Coronary artery (tissue), 2 donors: ENCODE data around the gene KRTAP5-11.
"Not testable (repeated sequence)": the region's sequence is repeated elsewhere in the genome, so short reads cannot be mapped to it uniquely, and the experiment has no call there.

Source experiments
- DNase-seq: peaks from one replicate; pipeline ENCODE4 v3.0.0-alpha.2; 2017; ENCODE audit warnings: low spot score
- H3K27ac ChIP-seq, 2 donors: fragments of 200-600 bp; sonication (generic); one replicate each; pipeline ENCODE4 v1.5.1; 2016 to 2019
- H3K4me3 ChIP-seq: fragments of 200-600 bp; sonication (generic); 2 replicates; pipeline ENCODE4 v1.5.1; 2016; ENCODE audit warnings: mild to moderate bottlenecking, moderate library complexity
- TF ChIP-seq, protein P1 (sequence below): fragments of 200-600 bp; sonication (generic); IDR thresholded peaks from one replicate; pipeline ENCODE4 v1.5.1; 2019; ENCODE audit warnings: antibody characterized with exemption

KRTAP5-11 gene

DNA sequence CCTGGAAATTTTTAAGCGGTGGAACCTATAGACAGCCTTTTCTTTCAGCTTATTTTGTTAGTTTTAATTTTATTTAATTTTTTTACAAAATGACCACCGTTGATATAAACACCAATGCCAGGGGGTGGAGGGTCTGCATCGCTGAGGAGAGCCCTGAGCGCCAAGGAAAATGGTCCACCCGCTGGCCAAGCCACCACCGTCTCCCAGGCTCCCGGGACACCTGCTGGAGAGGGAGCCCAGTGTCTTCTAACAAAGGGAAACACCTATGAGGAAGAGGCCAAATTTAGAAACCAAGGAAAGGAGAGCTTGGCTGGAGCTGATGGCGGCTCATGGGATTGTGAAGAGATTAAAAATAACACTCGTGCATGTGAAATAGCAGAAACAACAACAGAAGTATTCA, 45.1 kb downstream of the KRTAP5-11 start:
- Histone ChIP-seq H3K4me3 (no peak overlapping the region), H3K27ac (no peak overlapping the region)
- TF ChIP-seq, protein P1, sequence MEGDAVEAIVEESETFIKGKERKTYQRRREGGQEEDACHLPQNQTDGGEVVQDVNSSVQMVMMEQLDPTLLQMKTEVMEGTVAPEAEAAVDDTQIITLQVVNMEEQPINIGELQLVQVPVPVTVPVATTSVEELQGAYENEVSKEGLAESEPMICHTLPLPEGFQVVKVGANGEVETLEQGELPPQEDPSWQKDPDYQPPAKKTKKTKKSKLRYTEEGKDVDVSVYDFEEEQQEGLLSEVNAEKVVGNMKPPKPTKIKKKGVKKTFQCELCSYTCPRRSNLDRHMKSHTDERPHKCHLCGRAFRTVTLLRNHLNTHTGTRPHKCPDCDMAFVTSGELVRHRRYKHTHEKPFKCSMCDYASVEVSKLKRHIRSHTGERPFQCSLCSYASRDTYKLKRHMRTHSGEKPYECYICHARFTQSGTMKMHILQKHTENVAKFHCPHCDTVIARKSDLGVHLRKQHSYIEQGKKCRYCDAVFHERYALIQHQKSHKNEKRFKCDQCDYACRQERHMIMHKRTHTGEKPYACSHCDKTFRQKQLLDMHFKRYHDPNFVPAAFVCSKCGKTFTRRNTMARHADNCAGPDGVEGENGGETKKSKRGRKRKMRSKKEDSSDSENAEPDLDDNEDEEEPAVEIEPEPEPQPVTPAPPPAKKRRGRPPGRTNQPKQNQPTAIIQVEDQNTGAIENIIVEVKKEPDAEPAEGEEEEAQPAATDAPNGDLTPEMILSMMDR, result no peak
- no peak for DNase-seq

DNA sequence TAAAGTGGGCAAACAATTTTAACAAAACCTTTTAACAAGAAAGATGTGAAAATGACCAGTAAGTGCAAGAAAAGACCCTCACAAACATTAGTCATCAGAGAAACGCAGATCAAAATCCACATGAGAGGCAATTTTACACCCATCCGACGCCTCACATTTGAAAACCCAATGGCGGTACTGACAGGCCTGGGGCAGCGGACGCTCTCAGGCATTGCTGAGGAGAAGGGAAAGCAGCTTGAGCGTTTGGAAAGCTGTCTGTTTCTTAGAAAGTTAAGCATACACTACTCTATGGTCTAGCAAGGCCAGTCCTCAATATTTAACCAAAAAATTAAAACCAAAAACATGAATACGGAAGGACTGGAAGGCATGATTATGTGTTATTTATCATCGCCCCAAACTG, 46.9 kb downstream of the KRTAP5-11 start:
- no peak for DNase-seq
- TF ChIP-seq, protein P1, result no peak
- Histone ChIP-seq H3K27ac (no peak overlapping the region), H3K4me3 (no peak overlapping the region)

DNA sequence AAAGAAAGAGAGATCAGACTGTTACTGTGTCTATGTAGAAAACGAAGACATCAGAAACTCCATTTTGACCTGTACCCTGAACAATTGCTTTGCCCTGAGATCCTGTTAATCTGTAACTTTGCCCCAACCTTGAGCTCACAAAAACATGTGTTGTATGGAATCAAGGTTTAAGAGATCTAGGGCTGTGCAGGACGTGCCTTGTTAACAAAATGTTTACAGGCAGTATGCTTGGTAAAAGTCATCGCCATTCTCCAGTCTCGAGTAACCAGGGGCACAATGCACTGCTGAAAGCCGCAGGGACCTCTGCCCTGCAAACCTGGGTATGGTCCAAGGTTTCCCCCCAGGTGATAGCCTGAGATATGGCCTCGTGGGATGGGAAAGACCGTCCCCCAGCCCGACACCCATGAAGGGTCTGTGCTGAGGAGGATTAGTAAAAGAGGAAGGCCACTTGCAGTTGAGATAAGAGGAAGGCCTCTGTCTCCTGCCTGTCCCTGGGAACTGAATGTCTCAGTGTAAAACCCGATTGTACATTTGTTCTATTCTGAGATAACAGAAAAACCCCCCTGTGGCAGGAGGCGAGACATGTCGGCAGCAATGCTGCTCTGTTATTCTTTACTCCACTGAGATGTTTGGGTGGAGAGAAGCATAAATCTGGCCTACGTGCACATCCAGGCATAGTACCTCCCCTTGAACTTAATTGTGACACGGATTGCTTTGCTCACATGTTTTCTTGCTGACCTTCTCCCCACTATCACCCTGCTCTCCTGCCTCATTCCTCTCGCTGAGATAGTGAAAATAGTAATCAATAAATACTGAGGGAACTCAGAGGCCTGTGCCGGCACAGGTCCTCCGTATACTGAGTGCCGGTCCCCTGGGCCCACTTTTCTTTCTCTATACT, 47.7 kb downstream of the KRTAP5-11 start:
- not testable (repeated sequence) for H3K4me3 ChIP-seq, DNase-seq, H3K27ac ChIP-seq

DNA sequence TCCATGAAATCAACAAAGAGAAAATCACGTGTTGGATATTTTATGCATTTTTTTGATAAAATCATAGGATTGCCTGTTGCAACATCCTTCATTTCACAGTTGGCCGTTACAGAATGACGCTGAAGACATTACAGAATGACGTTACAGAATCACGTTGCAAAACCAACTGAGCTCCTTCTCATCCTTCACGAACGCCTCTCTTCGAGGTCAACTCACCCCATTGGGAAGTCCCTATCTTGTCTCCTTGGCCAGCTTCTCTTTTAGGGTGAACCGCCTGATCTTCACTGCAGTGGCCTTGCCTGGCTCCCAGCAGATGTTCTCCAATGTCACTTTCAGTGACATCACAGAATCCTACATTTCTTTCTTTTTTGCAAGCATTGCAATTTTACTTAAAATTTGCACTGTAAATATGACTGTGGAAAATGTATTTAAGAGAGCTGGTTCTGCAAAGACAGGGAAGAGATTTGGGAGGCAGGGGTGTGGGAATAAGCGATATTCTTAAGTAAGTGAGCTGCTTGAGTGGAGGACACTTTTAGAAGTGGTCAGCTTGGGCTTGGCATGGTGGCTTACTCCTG, 50.6 kb downstream of the KRTAP5-11 start:
- DNase-seq, result no peak
- TF ChIP-seq, protein P1, result no peak
- Histone ChIP-seq H3K27ac (no peak overlapping the region), H3K4me3 (no peak overlapping the region)
